Measurements from ENCODE around the gene B3GAT1. TPM values are rescaled to one million over a fixed set of nuclear protein-coding genes. Genes with fewer than 3 reads are reported as not detected.

B3GAT1 gene
- total RNA-seq, 3 donors from 2014 or later (not counting 1 experiment from before 2014, with no cell fraction given) = 41.3 to 78.4 (median 65.1) TPM

DNA sequence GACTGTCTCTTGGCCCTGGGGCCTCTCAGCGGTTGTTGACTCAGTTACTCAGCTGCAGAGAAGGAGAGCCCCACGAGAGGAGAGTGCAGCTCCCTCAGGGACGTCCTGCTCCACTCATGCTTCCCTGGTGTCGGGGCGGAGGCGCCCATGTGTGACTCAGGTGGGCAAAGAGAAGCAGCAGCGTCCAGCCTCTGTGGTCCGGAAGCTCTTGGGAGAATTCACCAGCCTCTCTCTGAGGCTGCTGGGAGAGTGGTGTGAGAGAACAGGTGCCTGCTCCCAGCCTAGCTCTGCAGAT, 54.5 kb downstream of the B3GAT1 start:
- H3K27me3 ChIP-seq (ENCODE audit: control insufficient read depth, insufficient read depth, low read length) = no peaks in the 10 kb centered on the region
- WGBS (ENCODE audit: insufficient coverage) = 90% methylated on average over 8 of the region's 8 CpGs
- no peak overlapping the region for H3K4me3 Mint-ChIP-seq
- peaks cover 10 to 21% of the 10 kb centered on the region in 2 donors for H3K4me1 Mint-ChIP-seq
- DNase-seq = no peak
- no peak overlapping the region for H3K27ac Mint-ChIP-seq
- H3K4me3 ChIP-seq (ENCODE audit: low read length) = no peak overlapping the region
- ATAC-seq = no peak
- H3K9me3 Mint-ChIP-seq = no peaks in the 10 kb centered on the region
- H3K36me3 ChIP-seq (ENCODE audit: control insufficient read depth, insufficient read depth, low read length) = no peaks in the 10 kb centered on the region
- no peaks in the 10 kb centered on the region for H3K9me3 ChIP-seq (ENCODE audit: control insufficient read depth, insufficient read depth, low read length)
- H3K4me1 ChIP-seq (ENCODE audit: control insufficient read depth, insufficient read depth, low read length) = peaks cover 12% of the 10 kb centered on the region
- intact Hi-C loops (cut with micrococcal nuclease) = no loop called here
- H3K27me3 Mint-ChIP-seq (ENCODE audit: low read depth in 2 of 2) = peaks cover 13 to 40% of the 10 kb centered on the region in 2 donors
- peaks cover 17% of the 10 kb centered on the region for H3K36me3 Mint-ChIP-seq
- no peak for TF ChIP-seq CTCF (IDR thresholded peaks at IDR 0.05)
- H3K27ac ChIP-seq (ENCODE audit: low read length) = no peak overlapping the region

- H3K27ac ChIP-seq (ENCODE audit: low read length) = no peak overlapping the region
- ATAC-seq (no peak), DNase-seq (no peak)
- H3K27ac Mint-ChIP-seq = no peak overlapping the region
- WGBS (ENCODE audit: insufficient coverage) = 94% methylated on average over 20 of the region's 21 CpGs
- TF ChIP-seq CTCF (IDR thresholded peaks at IDR 0.05) = no peak
- no peak overlapping the region for H3K4me3 Mint-ChIP-seq
- H3K4me3 ChIP-seq (ENCODE audit: low read length) = no peak overlapping the region
- peaks cover 12% of the 10 kb centered on the region for H3K4me1 ChIP-seq (ENCODE audit: control insufficient read depth, insufficient read depth, low read length)
- peaks cover 11 to 35% of the 10 kb centered on the region in 2 donors for H3K27me3 Mint-ChIP-seq (ENCODE audit: low read depth in 2 of 2)
- no peaks in the 10 kb centered on the region for H3K9me3 ChIP-seq (ENCODE audit: control insufficient read depth, insufficient read depth, low read length)
- H3K9me3 Mint-ChIP-seq = no peaks in the 10 kb centered on the region
- H3K4me1 Mint-ChIP-seq = peaks cover 10 to 19% of the 10 kb centered on the region in 2 donors
- intact Hi-C loops (cut with micrococcal nuclease) = no loop called here
- no peaks in the 10 kb centered on the region for H3K36me3 ChIP-seq (ENCODE audit: control insufficient read depth, insufficient read depth, low read length)
- H3K27me3 ChIP-seq (ENCODE audit: control insufficient read depth, insufficient read depth, low read length) = no peaks in the 10 kb centered on the region
- H3K36me3 Mint-ChIP-seq = peaks cover 17% of the 10 kb centered on the region
These were observed 55.1 kb downstream of the B3GAT1 start for GRCh38 chr11:134356656-134357544.

- 98% methylated on average over 3 of the region's 5 CpGs for WGBS (ENCODE audit: insufficient coverage)
These were observed 56.4 kb downstream of the B3GAT1 start for GRCh38 chr11:134355656-134356055.

More at GRCh38 chr11:134355656-134356055, 56.4 kb downstream of the B3GAT1 start:
- intact Hi-C loops (cut with micrococcal nuclease) = no loop called here
- Histone ChIP-seq H3K9me3 (ENCODE audit: control insufficient read depth, insufficient read depth, low read length) (no peaks in the 10 kb centered on the region), H3K36me3 (ENCODE audit: control insufficient read depth, insufficient read depth, low read length) (no peaks in the 10 kb centered on the region), H3K27ac (ENCODE audit: low read length) (no peak overlapping the region), H3K4me3 (ENCODE audit: low read length) (no peak overlapping the region), H3K4me1 (ENCODE audit: control insufficient read depth, insufficient read depth, low read length) (peaks cover 12% of the 10 kb centered on the region), H3K27me3 (ENCODE audit: control insufficient read depth, insufficient read depth, low read length) (no peaks in the 10 kb centered on the region)
- H3K27me3 Mint-ChIP-seq (ENCODE audit: low read depth in 2 of 2) = peaks cover 6 to 27% of the 10 kb centered on the region in 2 donors
- DNase-seq (no peak), ATAC-seq (no peak)
- no peaks in the 10 kb centered on the region for H3K9me3 Mint-ChIP-seq
- H3K4me1 Mint-ChIP-seq = peaks cover 15 to 17% of the 10 kb centered on the region in 2 donors
- no peak overlapping the region for H3K27ac Mint-ChIP-seq
- H3K36me3 Mint-ChIP-seq = peaks cover 17% of the 10 kb centered on the region
- H3K4me3 Mint-ChIP-seq = no peak overlapping the region
- no peak for TF ChIP-seq CTCF (IDR thresholded peaks at IDR 0.05)

Data from natural killer cell (primary cell).